Lung (tissue), 12 donors: ENCODE measurements around the gene MCU. TPM values are rescaled to one million over a fixed set of nuclear protein-coding genes. Genes with fewer than 3 reads are reported as not detected.
"Not testable (repeated sequence)": the region's sequence is repeated elsewhere in the genome, so short reads cannot be mapped to it uniquely, and the experiment has no call there.

ENCODE experiments used
- ATAC-seq: fragments of 200-7000 bp; cut with Tn5 transposase; one replicate; pipeline ENCODE4 v1.9.1; 2020; ENCODE audit warnings: moderate number of reproducible peaks; ENCODE audit not compliant: insufficient read depth, low FRiP score
- DNase-seq, 3 donors: peaks; one replicate each; pipeline ENCODE4 v3.0.0-alpha.2; 2013 to 2017
- H3K27ac ChIP-seq, 2 donors: one replicate each; pipeline ENCODE4 v1.5.1; 2013; ENCODE audit warnings: mild to moderate bottlenecking in 2 of 2, moderate library complexity in 2 of 2, control low read depth in 1 of 2, inconsistent platforms in 1 of 2, low read depth in 1 of 2, low read length in 1 of 2
- H3K27me3 ChIP-seq, 3 donors: one replicate each; pipeline ENCODE4 v1.5.1; 2013; ENCODE audit warnings: low read length in 2 of 3; ENCODE audit not compliant: control insufficient read depth in 3 of 3, insufficient read depth in 3 of 3
- H3K36me3 ChIP-seq, 4 donors: one replicate each; pipeline ENCODE4 v1.5.1; 2013; ENCODE audit warnings: low read length in 4 of 4, mild to moderate bottlenecking in 1 of 4, moderate library complexity in 1 of 4; ENCODE audit not compliant: control insufficient read depth in 4 of 4, insufficient read depth in 4 of 4
- H3K4me1 ChIP-seq, 5 donors: one replicate each; pipeline ENCODE4 v1.5.1; 2013; ENCODE audit warnings: low read length in 5 of 5, mild to moderate bottlenecking in 2 of 5, moderate library complexity in 1 of 5; ENCODE audit not compliant: control insufficient read depth in 5 of 5, insufficient read depth in 5 of 5
- H3K4me3 ChIP-seq: one replicate; pipeline ENCODE4 v1.5.1; 2013; ENCODE audit warnings: mild to moderate bottlenecking, control low read depth, moderate library complexity
- H3K9ac ChIP-seq, 2 donors: one replicate each; pipeline ENCODE4 v1.5.1; 2013; ENCODE audit warnings: low read length in 2 of 2, control low read depth in 1 of 2; ENCODE audit not compliant: insufficient read depth in 1 of 2
- H3K9me3 ChIP-seq, 4 donors: one replicate each; pipeline ENCODE4 v1.5.1; 2013; ENCODE audit warnings: low read length in 3 of 4, mild to moderate bottlenecking in 1 of 4, moderate library complexity in 1 of 4; ENCODE audit not compliant: control insufficient read depth in 4 of 4, insufficient read depth in 3 of 4
- CTCF ChIP-seq: IDR thresholded peaks from 2 replicates; pipeline ENCODE4 v1.5.1; 2012; ENCODE audit warnings: mild to moderate bottlenecking; ENCODE audit errors: control extremely low read depth, extremely low read depth
- WGBS, 2 donors: extraction: QIAGEN DNeasy Blood & Tissue Kit; methylation state at CpG; one replicate each; pipeline ENCODE4 v1.1.7; 2013; 5-methylcytosine and 5-hydroxymethylcytosine counted together
- polyA plus RNA-seq, 2 donors: library from polyadenylated mRNA; stranded (reverse); fragments of 200-250 nt; gene quantifications; one replicate each; pipeline ENCODE4 v1.2.1, GENCODE V29; 2013
- total RNA-seq, 2 donors: library from RNA; depleted of rRNA in 1 of 2; stranded (reverse); fragments of >200 nt in 1 of 2; gene quantifications; one replicate each; pipeline ENCODE4 v1.2.1, GENCODE V29; 2014 to 2021
- donor health status: control.
- donor health status: control.
- donor health status: Bipolar disorder and iron deficiency.
- donor health status: healthy.
- donor health status: DM: yes; HTN: yes; CAD: no.

Gene MCU
- total and polyA plus RNA-seq, 4 donors: 23.1 to 70.7 (median 29.0) TPM

DNA sequence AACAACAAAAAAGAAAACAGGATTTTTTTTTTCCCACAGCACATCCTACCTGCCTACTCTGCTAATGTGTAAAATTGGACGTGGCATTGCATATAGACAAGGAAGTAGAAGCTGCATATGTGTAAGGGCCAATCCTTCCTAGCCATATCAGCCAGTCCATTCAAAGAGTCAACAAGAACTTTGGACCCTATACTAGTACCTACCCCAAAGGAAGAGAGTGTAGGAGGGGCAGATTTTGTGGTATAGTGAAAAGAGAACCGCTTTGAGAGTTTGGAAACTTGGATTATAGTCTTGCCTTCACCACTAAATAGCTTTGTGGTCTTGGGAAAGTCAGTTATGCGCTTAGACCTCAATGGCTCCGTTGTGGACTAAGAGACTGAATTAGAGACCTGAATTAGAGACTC, 12.1 kb upstream of the MCU start:
- DNase-seq (no peak), ATAC-seq (no peak)
- no peak overlapping the region for H3K4me3 ChIP-seq
- 90 to 91% methylated on average over 4 of the region's 4 CpGs for WGBS, 2 donors
- H3K9me3 ChIP-seq: no peaks in the 10 kb centered on the region
- no peak overlapping the region for H3K9ac ChIP-seq
- H3K27me3 ChIP-seq: no peaks in the 10 kb centered on the region
- H3K36me3 ChIP-seq: no peaks in the 10 kb centered on the region
- no peak for TF ChIP-seq CTCF
- no peak overlapping the region for H3K27ac ChIP-seq
- H3K4me1 ChIP-seq: no peaks in the 10 kb centered on the region

GRCh38 chr10:72682638-72683037, 9.3 kb upstream of the MCU start:
- DNase-seq (no peak), ATAC-seq (no peak)
- Histone ChIP-seq H3K27ac (no peak overlapping the region), H3K9ac (no peak overlapping the region), H3K9me3 (no peaks in the 10 kb centered on the region), H3K27me3 (no peaks in the 10 kb centered on the region), H3K36me3 (no peaks in the 10 kb centered on the region), H3K4me1 (no peaks in the 10 kb centered on the region), H3K4me3 (no peak overlapping the region)
- TF ChIP-seq CTCF: no peak
- 69 to 72% methylated on average over 6 of the region's 6 CpGs for WGBS, 2 donors

- WGBS, 2 donors: 91 to 95% methylated on average over 7 of the region's 7 CpGs
These were observed 6.5 kb upstream of the MCU start for GRCh38 chr10:72685264-72685921.

GRCh38 chr10:72686430-72686829, 5.5 kb upstream of the MCU start:
- not testable (repeated sequence) for H3K4me1 ChIP-seq, H3K4me3 ChIP-seq, DNase-seq, H3K27me3 ChIP-seq, H3K9me3 ChIP-seq, H3K36me3 ChIP-seq, H3K9ac ChIP-seq, H3K27ac ChIP-seq, ATAC-seq
- 91 to 94% methylated on average over 8 of the region's 8 CpGs for WGBS, 2 donors

More at GRCh38 chr10:72685264-72685921, 6.5 kb upstream of the MCU start:
- TF ChIP-seq CTCF: no peak
- Histone ChIP-seq H3K4me1 (no peaks in the 10 kb centered on the region), H3K9ac (no peak overlapping the region), H3K36me3 (no peaks in the 10 kb centered on the region), H3K4me3 (no peak overlapping the region), H3K27ac (no peak overlapping the region), H3K9me3 (no peaks in the 10 kb centered on the region), H3K27me3 (no peaks in the 10 kb centered on the region)
- DNase-seq (no peak), ATAC-seq (no peak)
